Tibial nerve (tissue), 3 donors: ENCODE measurements around the gene GHITM.

Experiments
- CTCF ChIP-seq, 5 experiments: fragments of 200-600 bp in 3 of 5; fragments of 450-650 bp in 2 of 5; sonication (generic) in 3 of 5; IDR thresholded peaks; one replicate each; pipeline ENCODE4 v1.5.1; 2016 to 2019; ENCODE audit warnings: antibody characterized with exemption in 5 of 5, mild to moderate bottlenecking in 3 of 5, moderate library complexity in 2 of 5
- POLR2A ChIP-seq, 2 donors: fragments of 450-650 bp; IDR thresholded peaks; one replicate each; pipeline ENCODE4 v1.6.1; 2017; ENCODE audit warnings: antibody characterized with exemption in 2 of 2, mild to moderate bottlenecking in 2 of 2, moderate library complexity in 2 of 2

DNA sequence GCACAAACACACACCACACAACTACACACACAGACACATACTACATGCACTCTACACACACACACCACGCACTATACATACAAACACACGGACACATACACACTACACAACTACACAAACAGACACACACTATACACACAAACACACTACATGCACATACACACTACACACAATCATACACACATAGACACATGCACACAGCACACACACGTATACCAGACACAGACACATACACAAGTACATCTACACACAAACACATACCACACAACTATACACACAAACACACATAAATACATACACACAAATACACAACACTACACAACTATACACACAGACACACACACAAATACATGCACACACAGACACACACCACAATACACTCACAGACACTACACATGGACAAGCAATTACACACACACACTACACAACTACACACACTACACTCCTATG, 38.9 kb downstream of the GHITM start:
- no peak for TF ChIP-seq CTCF (IDR thresholded peaks at IDR 0.05)
- no peak for TF ChIP-seq POLR2A (IDR thresholded peaks at IDR 0.05)
